Right atrium auricular region (tissue), 2 donors: ENCODE results near the gene RELA. TPM values are rescaled to one million over a fixed set of nuclear protein-coding genes. Genes with fewer than 3 reads are reported as not detected.
"Not testable (repeated sequence)": the region's sequence is repeated elsewhere in the genome, so short reads cannot be mapped to it uniquely, and the experiment has no call there.

Source experiments
- DNase-seq: peaks from one replicate; pipeline ENCODE4 v3.0.0-alpha.2; 2019; ENCODE audit warnings: low spot score
- H3K27ac ChIP-seq, 2 donors: fragments of 200-600 bp; sonication (generic); 1 replicate in 1 of 2; 2 replicates in 1 of 2; pipeline ENCODE4 v1.5.1; 2016 to 2019
- H3K27me3 ChIP-seq, 2 donors: fragments of 200-600 bp; sonication (generic); one replicate each; pipeline versions ENCODE4 v1.5.1 to v1.6.0; 2017 to 2019
- H3K36me3 ChIP-seq: fragments of 200-600 bp; sonication (generic); one replicate; pipeline ENCODE4 v1.5.1; 2016
- H3K4me1 ChIP-seq, 2 donors: fragments of 200-600 bp; sonication (generic); one replicate each; pipeline versions ENCODE4 v1.5.1 to v1.6.0; 2017 to 2019
- H3K4me3 ChIP-seq, 2 donors: fragments of 200-600 bp; sonication (generic); 1 replicate in 1 of 2; 2 replicates in 1 of 2; pipeline ENCODE4 v1.5.1; 2017 to 2019; ENCODE audit warnings: mild to moderate bottlenecking in 1 of 2, moderate library complexity in 1 of 2
- H3K9me3 ChIP-seq, 2 donors: fragments of 200-600 bp; sonication (generic); one replicate each; pipeline ENCODE4 v1.5.1; 2019
- total RNA-seq, 2 donors: library from RNA; depleted of rRNA; stranded (reverse); fragments of >200 nt; gene quantifications; one replicate each; pipeline ENCODE4 v1.1.0, GENCODE V29; 2016
- TF ChIP-seq, protein P1 (sequence below), 2 donors: fragments of 200-600 bp; sonication (generic); IDR thresholded peaks; one replicate each; pipeline ENCODE4 v1.5.1; 2019; ENCODE audit warnings: antibody characterized with exemption in 2 of 2

The RELA gene
- total RNA-seq, 2 donors from 2014 or later, result 30.7 to 54.9 TPM

DNA sequence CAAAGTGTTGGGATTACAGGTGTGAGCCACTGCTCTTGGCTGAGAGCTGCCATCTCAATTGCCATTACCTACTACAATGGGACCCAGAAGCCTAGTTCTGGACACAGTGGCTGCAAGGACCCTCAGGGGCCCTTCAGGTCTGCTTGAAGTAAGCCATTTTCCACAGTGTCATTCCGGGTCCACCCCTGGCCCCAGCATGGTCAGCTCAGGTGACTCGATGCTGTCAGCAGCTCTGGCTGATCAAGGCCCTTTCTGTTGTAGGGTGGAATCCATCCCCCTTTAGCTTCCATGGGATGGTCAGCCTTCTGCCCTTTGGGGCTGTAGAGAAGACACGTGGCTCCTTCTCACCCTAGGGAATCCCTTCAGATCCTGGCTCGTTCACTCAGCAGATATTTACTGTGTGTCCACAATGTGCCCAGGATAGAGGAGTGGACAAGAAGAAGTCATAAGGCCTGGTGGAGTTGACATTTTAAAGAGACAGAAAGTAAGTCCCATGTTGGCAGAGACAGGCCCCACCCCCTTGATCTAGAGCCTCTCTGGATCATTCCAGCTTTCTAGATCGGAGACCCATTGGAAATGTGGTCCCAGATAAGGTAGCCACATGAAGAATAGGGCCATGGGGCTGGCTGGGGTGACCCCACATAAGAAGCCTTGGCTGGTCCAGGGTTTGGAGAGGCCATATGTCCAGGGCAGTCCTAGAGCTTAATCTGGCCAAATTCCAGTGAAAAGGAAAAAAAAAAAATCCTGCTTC, 34.3 kb upstream of the RELA start:
- no peak overlapping the region for H3K27ac ChIP-seq
- H3K9me3 ChIP-seq, result no peaks in the 10 kb centered on the region
- no peaks in the 10 kb centered on the region for H3K36me3 ChIP-seq
- H3K4me1 ChIP-seq, result no peaks in the 10 kb centered on the region
- TF ChIP-seq, protein P1, sequence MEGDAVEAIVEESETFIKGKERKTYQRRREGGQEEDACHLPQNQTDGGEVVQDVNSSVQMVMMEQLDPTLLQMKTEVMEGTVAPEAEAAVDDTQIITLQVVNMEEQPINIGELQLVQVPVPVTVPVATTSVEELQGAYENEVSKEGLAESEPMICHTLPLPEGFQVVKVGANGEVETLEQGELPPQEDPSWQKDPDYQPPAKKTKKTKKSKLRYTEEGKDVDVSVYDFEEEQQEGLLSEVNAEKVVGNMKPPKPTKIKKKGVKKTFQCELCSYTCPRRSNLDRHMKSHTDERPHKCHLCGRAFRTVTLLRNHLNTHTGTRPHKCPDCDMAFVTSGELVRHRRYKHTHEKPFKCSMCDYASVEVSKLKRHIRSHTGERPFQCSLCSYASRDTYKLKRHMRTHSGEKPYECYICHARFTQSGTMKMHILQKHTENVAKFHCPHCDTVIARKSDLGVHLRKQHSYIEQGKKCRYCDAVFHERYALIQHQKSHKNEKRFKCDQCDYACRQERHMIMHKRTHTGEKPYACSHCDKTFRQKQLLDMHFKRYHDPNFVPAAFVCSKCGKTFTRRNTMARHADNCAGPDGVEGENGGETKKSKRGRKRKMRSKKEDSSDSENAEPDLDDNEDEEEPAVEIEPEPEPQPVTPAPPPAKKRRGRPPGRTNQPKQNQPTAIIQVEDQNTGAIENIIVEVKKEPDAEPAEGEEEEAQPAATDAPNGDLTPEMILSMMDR (IDR thresholded peaks at IDR 0.05), result no peak
- no peak overlapping the region for H3K4me3 ChIP-seq
- no peak for DNase-seq
- no peaks in the 10 kb centered on the region for H3K27me3 ChIP-seq

DNA sequence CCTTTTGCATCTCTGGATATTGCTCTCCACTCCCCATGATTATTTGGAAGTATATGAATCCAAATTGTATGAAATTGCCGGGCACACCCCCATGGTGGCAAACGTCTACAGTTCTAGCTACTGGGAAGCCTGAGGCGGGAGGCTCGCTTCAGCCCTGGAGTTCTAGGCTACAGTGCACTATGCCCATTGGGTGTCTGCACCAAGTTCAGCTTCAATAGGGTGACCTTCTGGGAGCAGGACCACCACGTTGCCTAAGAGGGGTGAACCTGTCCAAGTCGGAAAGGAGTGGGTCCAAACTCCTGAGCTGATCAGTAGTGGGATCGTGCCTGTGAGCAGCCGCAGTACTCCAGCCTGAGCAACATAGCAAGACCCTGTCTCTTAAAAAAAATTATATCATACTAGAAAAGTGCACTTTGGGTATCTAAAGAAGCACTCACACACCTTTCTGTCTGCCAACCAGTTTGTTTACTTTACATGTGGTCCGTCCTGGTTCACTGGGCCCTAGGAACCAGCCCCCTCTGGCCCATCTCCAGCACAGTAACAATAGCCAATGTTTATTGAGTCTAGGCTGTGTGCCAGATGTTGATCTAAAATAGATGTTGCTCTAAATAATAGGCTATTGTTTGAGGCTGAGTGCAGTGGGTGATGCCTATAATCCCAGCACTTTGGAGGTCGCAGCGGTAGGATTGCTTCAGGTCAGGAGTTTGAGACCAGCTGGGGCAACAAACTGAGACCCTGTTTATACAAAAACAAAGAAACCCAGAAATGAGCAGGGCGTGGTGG, 32.9 kb upstream of the RELA start:
- H3K4me3 ChIP-seq, result no peak overlapping the region
- H3K27ac ChIP-seq, result no peak overlapping the region
- H3K27me3 ChIP-seq, result no peaks in the 10 kb centered on the region
- H3K9me3 ChIP-seq, result no peaks in the 10 kb centered on the region
- H3K36me3 ChIP-seq, result no peaks in the 10 kb centered on the region
- H3K4me1 ChIP-seq, result no peaks in the 10 kb centered on the region
- DNase-seq, result no peak
- TF ChIP-seq, protein P1 (IDR thresholded peaks at IDR 0.05), result no peak

DNA sequence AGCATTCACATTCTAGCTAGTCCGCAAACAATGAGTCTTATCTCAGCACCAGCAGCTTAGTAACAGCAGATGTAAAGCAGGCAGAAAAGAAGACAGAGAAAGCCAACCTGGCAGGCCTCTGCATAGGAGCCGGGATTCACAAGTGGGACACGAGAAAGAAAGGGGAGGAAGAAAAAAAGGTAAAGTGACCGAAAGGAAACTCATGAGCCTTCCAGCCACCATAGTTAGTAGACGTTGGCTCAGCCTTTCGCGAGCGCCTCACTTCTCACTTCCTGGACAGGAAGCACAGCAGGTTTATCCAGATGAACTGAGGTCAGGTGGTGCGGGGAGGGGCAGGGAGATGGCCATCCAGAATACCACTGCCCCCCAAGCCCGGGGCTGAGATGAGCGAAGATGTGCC, 29.7 kb upstream of the RELA start:
- Histone ChIP-seq H3K27ac (no peak overlapping the region), H3K4me1 (no peaks in the 10 kb centered on the region), H3K36me3 (no peaks in the 10 kb centered on the region), H3K9me3 (no peaks in the 10 kb centered on the region), H3K27me3 (no peaks in the 10 kb centered on the region), H3K4me3 (no peak overlapping the region)
- TF ChIP-seq, protein P1 (IDR thresholded peaks at IDR 0.05), result no peak
- no peak for DNase-seq

DNA sequence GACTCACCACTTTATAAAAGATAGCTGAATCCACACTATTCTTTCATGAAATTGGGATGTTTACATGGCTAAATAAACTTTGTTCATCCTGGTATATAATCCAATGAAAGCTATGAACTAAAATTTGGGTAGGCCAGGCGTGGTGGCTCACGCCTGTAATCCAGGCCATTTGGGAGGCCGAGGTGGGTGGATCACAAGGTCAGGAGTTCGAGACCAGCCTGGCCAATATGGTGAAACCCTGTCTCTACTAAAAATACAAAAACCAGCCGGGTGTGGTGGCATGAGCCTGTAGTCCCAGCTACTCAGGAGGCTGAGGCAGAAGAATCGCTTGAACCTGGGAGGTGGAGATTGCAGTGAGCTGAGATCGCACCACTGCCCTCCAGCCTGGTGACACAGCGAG, 29.1 kb upstream of the RELA start:
- H3K9me3 ChIP-seq, H3K4me3 ChIP-seq, DNase-seq, H3K27ac ChIP-seq, H3K27me3 ChIP-seq, H3K4me1 ChIP-seq, H3K36me3 ChIP-seq: not testable (repeated sequence)

DNA sequence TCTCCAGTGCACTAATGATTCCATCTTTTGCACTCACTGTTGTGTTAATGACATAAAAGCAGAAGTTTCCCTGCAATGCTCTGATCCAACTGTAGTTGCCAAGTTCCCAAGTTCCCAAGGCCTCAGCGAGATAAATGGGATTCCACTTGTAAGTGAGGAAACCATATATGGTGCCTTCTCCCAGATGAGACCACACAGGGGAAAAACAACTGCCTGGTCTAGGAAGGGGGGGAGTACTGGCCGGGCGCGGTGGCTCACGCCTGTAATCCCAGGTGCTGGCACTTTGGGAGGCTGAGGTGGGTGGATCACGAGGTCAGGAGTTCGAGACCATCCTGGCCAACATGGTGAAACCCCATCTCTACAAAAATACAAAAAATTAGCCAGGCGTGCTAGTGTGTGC, 23.3 kb upstream of the RELA start:
- H3K4me1 ChIP-seq, result no peaks in the 10 kb centered on the region
- peak overlapping the region; percentile 21 to 49 for H3K27ac ChIP-seq
- TF ChIP-seq, protein P1 (IDR thresholded peaks at IDR 0.05), result no peak
- no peak overlapping the region for H3K4me3 ChIP-seq
- no peaks in the 10 kb centered on the region for H3K27me3 ChIP-seq
- DNase-seq, result no peak
- no peaks in the 10 kb centered on the region for H3K36me3 ChIP-seq
- no peaks in the 10 kb centered on the region for H3K9me3 ChIP-seq

DNA sequence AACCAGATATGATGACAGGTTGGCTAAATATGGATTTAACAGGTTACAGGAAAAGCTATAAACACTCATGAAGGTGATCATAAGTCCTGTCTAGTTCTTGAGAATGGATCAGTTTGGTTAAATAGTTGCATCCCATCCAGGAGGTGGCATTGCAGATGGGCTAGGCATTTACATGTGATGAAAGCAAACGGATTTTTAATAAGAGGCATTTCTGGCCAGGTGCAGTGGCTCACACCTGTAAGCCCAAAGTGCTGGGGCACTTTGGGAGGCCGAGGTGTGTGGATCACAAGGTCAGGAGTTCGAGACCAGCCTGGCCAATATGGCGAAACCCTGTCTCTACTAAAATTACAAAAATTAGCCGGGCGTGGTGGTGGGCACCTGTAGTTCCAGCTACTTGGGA, 20.8 kb upstream of the RELA start:
- H3K27me3 ChIP-seq, result not testable (repeated sequence)

More for the DNA sequence above, 20.8 kb upstream of the RELA start:
- H3K4me3 ChIP-seq, H3K4me1 ChIP-seq, H3K9me3 ChIP-seq, DNase-seq, H3K36me3 ChIP-seq, H3K27ac ChIP-seq: not testable (repeated sequence)
